Fibroblast of lung (primary cell): ENCODE data around the gene NOS1AP. TPM values are rescaled to one million over a fixed set of nuclear protein-coding genes. Genes with fewer than 3 reads are reported as not detected.

Experiments used
- DNase-seq, 2 donors: peaks; one replicate each; pipeline versions ENCODE4 v3.0.0 to v3.0.0-alpha.2; 2010; ENCODE audit warnings: low read depth in 2 of 2
- H2AFZ ChIP-seq: 2 replicates; pipeline ENCODE4 v1.5.1; 2012; ENCODE audit warnings: low read length, control low read depth, inconsistent platforms
- H3K27ac ChIP-seq: 2 replicates; pipeline ENCODE4 v1.5.1; 2011; ENCODE audit warnings: low read length, control low read depth; ENCODE audit not compliant: insufficient read depth
- H3K27me3 ChIP-seq: 2 replicates; pipeline ENCODE4 v1.5.1; 2011; ENCODE audit warnings: mild to moderate bottlenecking, low read length; ENCODE audit not compliant: control insufficient read depth, insufficient read depth
- H3K36me3 ChIP-seq: 2 replicates; pipeline ENCODE4 v1.5.1; 2011; ENCODE audit warnings: low read length; ENCODE audit not compliant: control insufficient read depth, insufficient read depth
- H3K4me1 ChIP-seq: 2 replicates; pipeline ENCODE4 v1.5.1; 2011; ENCODE audit warnings: low read length; ENCODE audit not compliant: control insufficient read depth, insufficient read depth; ENCODE audit errors: extremely low read depth
- H3K4me2 ChIP-seq: 2 replicates; pipeline ENCODE4 v1.5.1; 2011; ENCODE audit warnings: low read length, control low read depth; ENCODE audit not compliant: insufficient read depth; ENCODE audit errors: extremely low read depth
- H3K4me3 ChIP-seq, 4 experiments: fragments of 200-600 bp in 1 of 4; sonication (generic) in 1 of 4; replicated peaks in 1 of 4; 2 replicates each; pipeline ENCODE4 v1.5.1; 2011 to 2016; ENCODE audit warnings: low read length in 4 of 4, low read depth in 3 of 4, mild to moderate bottlenecking in 3 of 4, control low read depth in 2 of 4, inconsistent platforms in 1 of 4, mixed read lengths in 1 of 4; ENCODE audit not compliant: insufficient read depth in 1 of 4; ENCODE audit errors: control extremely low read depth in 1 of 4
- H3K79me2 ChIP-seq: 2 replicates; pipeline ENCODE4 v1.5.1; 2012; ENCODE audit warnings: mild to moderate bottlenecking, low read length, inconsistent platforms; ENCODE audit not compliant: control insufficient read depth, insufficient read depth
- H3K9ac ChIP-seq: 2 replicates; pipeline ENCODE4 v1.5.1; 2011; ENCODE audit warnings: mild to moderate bottlenecking, low read length, control low read depth; ENCODE audit not compliant: insufficient read depth
- H3K9me3 ChIP-seq: 2 replicates; pipeline ENCODE4 v1.5.1; 2012; ENCODE audit warnings: low read depth, low read length; ENCODE audit not compliant: control insufficient read depth, insufficient read depth
- H4K20me1 ChIP-seq: 2 replicates; pipeline ENCODE4 v1.5.1; 2011; ENCODE audit warnings: low read length; ENCODE audit not compliant: control insufficient read depth, insufficient read depth; ENCODE audit errors: extremely low read depth
- EZH2 ChIP-seq: IDR thresholded peaks from 2 replicates; pipeline ENCODE4 v1.5.1; 2012; ENCODE audit warnings: low read length, control low read depth, mild to moderate bottlenecking; ENCODE audit errors: missing control alignments
- polyA plus RNA-seq, 2 donors: library from polyadenylated mRNA; depleted of rRNA in 1 of 2; stranded (reverse) in 1 of 2; unstranded in 1 of 2; fragments of >200 nt; gene quantifications; 2 replicates each; pipeline ENCODE4 v1.2.1, GENCODE V29; 2011 to 2012; ENCODE audit warnings: missing spikeins in 1 of 2
- total RNA-seq: library from RNA; depleted of rRNA; stranded (reverse); fragments of >200 nt; gene quantifications from 2 replicates; pipeline ENCODE4 v1.2.1, GENCODE V29; 2014
- TF ChIP-seq, protein P1 (sequence below), 2 donors: IDR thresholded peaks in 1 of 2; conservative IDR thresholded peaks in 1 of 2; 1 replicate in 1 of 2; 2 replicates in 1 of 2; pipeline ENCODE4 v1.5.1; 2011 to 2012; ENCODE audit warnings: low read length in 2 of 2, control low read depth in 1 of 2, inconsistent platforms in 1 of 2, low read depth in 1 of 2, mild to moderate bottlenecking in 1 of 2

Gene NOS1AP
- total and polyA plus RNA-seq, 2 donors (not counting 1 experiment from before 2014, with no cell fraction given), result 0.14 to 0.17 TPM

DNA sequence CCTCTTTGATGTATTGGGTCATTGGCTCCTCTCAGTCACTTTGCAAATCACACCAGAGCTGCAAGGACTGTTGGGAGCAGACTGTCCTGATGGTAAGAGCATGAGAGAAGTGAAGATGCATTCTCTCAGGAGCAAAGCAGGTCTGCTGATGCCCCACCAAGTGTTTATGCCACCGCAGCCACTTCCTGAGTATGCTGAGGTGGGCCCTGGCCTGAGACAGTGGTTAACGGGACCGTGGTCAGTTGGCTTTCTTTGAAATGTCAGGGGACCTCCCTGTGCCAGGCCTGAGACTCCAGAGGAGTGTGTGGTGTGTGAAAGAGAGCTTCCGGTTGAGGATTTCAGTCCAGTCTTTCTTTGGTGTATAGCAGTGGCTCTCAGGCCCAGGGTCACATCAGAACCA, 227.7 kb downstream of the NOS1AP start:
- no peak for TF ChIP-seq EZH2
- TF ChIP-seq, protein P1, sequence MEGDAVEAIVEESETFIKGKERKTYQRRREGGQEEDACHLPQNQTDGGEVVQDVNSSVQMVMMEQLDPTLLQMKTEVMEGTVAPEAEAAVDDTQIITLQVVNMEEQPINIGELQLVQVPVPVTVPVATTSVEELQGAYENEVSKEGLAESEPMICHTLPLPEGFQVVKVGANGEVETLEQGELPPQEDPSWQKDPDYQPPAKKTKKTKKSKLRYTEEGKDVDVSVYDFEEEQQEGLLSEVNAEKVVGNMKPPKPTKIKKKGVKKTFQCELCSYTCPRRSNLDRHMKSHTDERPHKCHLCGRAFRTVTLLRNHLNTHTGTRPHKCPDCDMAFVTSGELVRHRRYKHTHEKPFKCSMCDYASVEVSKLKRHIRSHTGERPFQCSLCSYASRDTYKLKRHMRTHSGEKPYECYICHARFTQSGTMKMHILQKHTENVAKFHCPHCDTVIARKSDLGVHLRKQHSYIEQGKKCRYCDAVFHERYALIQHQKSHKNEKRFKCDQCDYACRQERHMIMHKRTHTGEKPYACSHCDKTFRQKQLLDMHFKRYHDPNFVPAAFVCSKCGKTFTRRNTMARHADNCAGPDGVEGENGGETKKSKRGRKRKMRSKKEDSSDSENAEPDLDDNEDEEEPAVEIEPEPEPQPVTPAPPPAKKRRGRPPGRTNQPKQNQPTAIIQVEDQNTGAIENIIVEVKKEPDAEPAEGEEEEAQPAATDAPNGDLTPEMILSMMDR (conservative IDR thresholded peaks at IDR 0.05 in 1 of 2, IDR thresholded peaks at IDR 0.05 in 1 of 2; ENCODE audit: low read depth in 1 of 2, low read length in 2 of 2), result no peak
- H3K9me3 ChIP-seq, result no peaks in the 10 kb centered on the region
- no peak overlapping the region for H3K9ac ChIP-seq
- H3K4me1 ChIP-seq, result no peaks in the 10 kb centered on the region
- no peaks in the 10 kb centered on the region for H3K79me2 ChIP-seq
- no peak for DNase-seq
- H3K4me3 ChIP-seq, result no peak overlapping the region
- no peak overlapping the region for H3K27ac ChIP-seq
- H4K20me1 ChIP-seq, result no peaks in the 10 kb centered on the region
- peaks cover 3% of the 10 kb centered on the region for H3K27me3 ChIP-seq
- no peak overlapping the region for H3K4me2 ChIP-seq
- no peak overlapping the region for H2AFZ ChIP-seq
- no peaks in the 10 kb centered on the region for H3K36me3 ChIP-seq

DNA sequence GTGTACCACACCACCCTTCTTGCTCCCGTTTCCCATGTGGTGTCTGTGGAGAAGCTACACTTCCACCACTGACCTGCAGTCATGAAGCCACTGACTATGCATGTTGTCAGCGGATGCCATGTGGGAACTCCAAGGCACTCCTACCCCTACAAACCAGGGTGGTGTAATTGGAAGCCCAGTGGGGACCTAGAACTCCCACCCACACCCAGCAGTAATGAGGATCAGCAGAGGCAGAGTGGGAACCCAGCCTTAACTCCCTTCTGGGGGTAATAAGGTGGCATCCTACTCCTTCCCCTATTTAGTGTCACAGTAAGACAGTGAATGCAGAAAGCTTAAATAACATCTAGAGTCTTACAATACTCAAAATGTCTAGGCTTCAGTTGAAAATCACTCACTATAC, 228.8 kb downstream of the NOS1AP start:
- no peak for DNase-seq
- Histone ChIP-seq H3K4me1 (no peaks in the 10 kb centered on the region), H3K4me3 (no peak overlapping the region), H3K4me2 (no peak overlapping the region), H4K20me1 (no peaks in the 10 kb centered on the region), H3K27me3 (peaks cover 3% of the 10 kb centered on the region), H3K9me3 (no peaks in the 10 kb centered on the region), H2AFZ (no peak overlapping the region), H3K27ac (no peak overlapping the region), H3K36me3 (no peaks in the 10 kb centered on the region), H3K79me2 (no peaks in the 10 kb centered on the region), H3K9ac (no peak overlapping the region)
- TF ChIP-seq, protein P1 (conservative IDR thresholded peaks at IDR 0.05 in 1 of 2, IDR thresholded peaks at IDR 0.05 in 1 of 2; ENCODE audit: low read depth in 1 of 2, low read length in 2 of 2), result no peak
- TF ChIP-seq EZH2, result no peak

DNA sequence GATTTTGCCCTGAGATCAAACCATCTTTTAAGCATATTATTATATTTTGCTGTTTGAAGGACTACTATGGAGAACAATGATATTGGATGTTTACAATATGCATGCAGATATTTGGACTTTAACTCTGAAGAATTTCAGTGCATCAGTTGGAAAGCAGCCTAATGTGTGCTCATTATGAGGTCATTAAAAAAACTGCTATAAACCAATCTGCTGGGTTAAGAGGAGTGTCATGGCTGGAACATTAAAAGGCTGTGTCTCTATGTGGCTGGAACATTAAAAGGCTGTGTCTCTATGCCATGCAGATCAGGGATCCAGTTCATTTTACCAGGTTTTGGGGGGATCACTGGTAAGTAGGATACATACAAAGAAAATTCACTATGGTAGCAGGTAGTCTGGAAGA, 229.5 kb downstream of the NOS1AP start:
- DNase-seq, result no peak
- Histone ChIP-seq H3K36me3 (no peaks in the 10 kb centered on the region), H3K9ac (no peak overlapping the region), H3K79me2 (no peaks in the 10 kb centered on the region), H3K4me1 (no peaks in the 10 kb centered on the region), H3K4me3 (no peak overlapping the region), H2AFZ (no peak overlapping the region), H4K20me1 (no peaks in the 10 kb centered on the region), H3K9me3 (no peaks in the 10 kb centered on the region), H3K4me2 (no peak overlapping the region), H3K27ac (no peak overlapping the region), H3K27me3 (peaks cover 3% of the 10 kb centered on the region)
- no peak for TF ChIP-seq EZH2
- TF ChIP-seq, protein P1 (conservative IDR thresholded peaks at IDR 0.05 in 1 of 2, IDR thresholded peaks at IDR 0.05 in 1 of 2; ENCODE audit: low read depth in 1 of 2, low read length in 2 of 2), result no peak
